B cell (primary cell): ENCODE data around the gene RBM34. TPM values are rescaled to one million over a fixed set of nuclear protein-coding genes. Genes with fewer than 3 reads are reported as not detected.
"Not testable (repeated sequence)": the region's sequence is repeated elsewhere in the genome, so short reads cannot be mapped to it uniquely, and the experiment has no call there.

Experiments
- ATAC-seq: fragments of 200-7000 bp; cut with Tn5 transposase; one replicate; pipeline ENCODE4 v1.10.0; 2021; ENCODE audit warnings: low read depth, mild to moderate bottlenecking, moderate number of reproducible peaks, moderate library complexity
- CTCF ChIA-PET: fragments of 350-600 bp; sonication (Branson Sonifier 250); formaldehyde crosslinking; loops from one replicate; lab custom pipeline; 2021; ENCODE audit warnings: antibody characterized with exemption, inconsistent platforms; lab: Charles Lee
- POLR2A ChIA-PET: fragments of 350-600 bp; sonication (Branson Sonifier 250); formaldehyde crosslinking; loops from one replicate; lab custom pipeline; 2021; ENCODE audit warnings: antibody characterized with exemption; lab: Charles Lee
- DNase-seq: peaks from one replicate; pipeline ENCODE4 v3.0.0; 2013
- H2AFZ ChIP-seq: 2 replicates; pipeline ENCODE4 v1.6.1; 2012; ENCODE audit warnings: mild to moderate bottlenecking, low read depth, low read length; ENCODE audit not compliant: insufficient read depth, poor library complexity, severe bottlenecking
- H3K27ac ChIP-seq, 2 donors: 1 replicate in 1 of 2; 2 replicates in 1 of 2; pipeline ENCODE4 v1.5.1; 2012 to 2013; ENCODE audit warnings: low read length in 2 of 2, mild to moderate bottlenecking in 2 of 2, moderate library complexity in 1 of 2
- H3K27me3 ChIP-seq, 4 experiments: fragments of 200-600 bp in 1 of 4; sonication (generic) in 1 of 4; replicated peaks in 1 of 4; 1 replicate in 2 of 4; 2 replicates in 2 of 4; pipeline versions ENCODE4 v1.6.1 to v1.7.0; 2013 to 2016; ENCODE audit warnings: low read length in 3 of 4, mild to moderate bottlenecking in 2 of 4, mixed read lengths in 1 of 4, moderate library complexity in 1 of 4; ENCODE audit not compliant: insufficient read depth in 4 of 4, control insufficient read depth in 3 of 4; ENCODE audit errors: control extremely low read depth in 1 of 4
- H3K36me3 ChIP-seq, 2 experiments: replicated peaks in 1 of 2; 1 replicate in 1 of 2; 2 replicates in 1 of 2; pipeline versions ENCODE4 v1.6.1 to v1.7.1; 2013; ENCODE audit warnings: low read length in 1 of 2; ENCODE audit not compliant: insufficient read depth in 2 of 2, control insufficient read depth in 1 of 2; ENCODE audit errors: control extremely low read depth in 1 of 2, extremely low read depth in 1 of 2
- H3K4me1 ChIP-seq, 2 donors: fragments of 200-600 bp in 1 of 2; sonication (generic) in 1 of 2; 1 replicate in 1 of 2; 2 replicates in 1 of 2; pipeline versions ENCODE4 v1.5.1 to v1.6.1; 2013 to 2017; ENCODE audit warnings: low read length in 2 of 2; ENCODE audit not compliant: control insufficient read depth in 2 of 2, insufficient read depth in 2 of 2
- H3K4me2 ChIP-seq: replicated peaks from 2 replicates; pipeline ENCODE3; 2012; ENCODE audit warnings: mild to moderate bottlenecking, low read depth, low read length; ENCODE audit not compliant: poor library complexity, severe bottlenecking
- H3K4me3 ChIP-seq, 5 experiments: fragments of 200-600 bp in 1 of 5; sonication (generic) in 1 of 5; 1 replicate in 3 of 5; 2 replicates in 2 of 5; pipeline versions ENCODE4 v1.5.1 to v1.7.0; 2011 to 2016; ENCODE audit warnings: low read length in 4 of 5, mild to moderate bottlenecking in 4 of 5, low read depth in 2 of 5, control low read depth in 1 of 5, moderate library complexity in 1 of 5; ENCODE audit not compliant: insufficient read depth in 1 of 5; ENCODE audit errors: control extremely low read depth in 1 of 5, extremely low read depth in 1 of 5
- H3K79me2 ChIP-seq: fragments of 200-600 bp; sonication (generic); one replicate; pipeline ENCODE4 v1.6.0; 2016; ENCODE audit warnings: low read length; ENCODE audit not compliant: control insufficient read depth, insufficient read depth
- H3K9ac ChIP-seq: fragments of 200-600 bp; sonication (generic); 2 replicates; pipeline ENCODE4 v1.6.1; 2017; ENCODE audit warnings: mild to moderate bottlenecking, low read length, moderate library complexity
- H3K9me3 ChIP-seq, 3 donors: one replicate each; pipeline versions ENCODE4 v1.6.1 to v1.7.1; 2013; ENCODE audit warnings: low read length in 2 of 3; ENCODE audit not compliant: control insufficient read depth in 2 of 3, insufficient read depth in 1 of 3; ENCODE audit errors: control extremely low read depth in 1 of 3
- H4K20me1 ChIP-seq: 2 replicates; pipeline ENCODE4 v1.6.0; 2012; ENCODE audit warnings: mild to moderate bottlenecking, low read length; ENCODE audit not compliant: insufficient read depth, control insufficient read depth, poor library complexity, severe bottlenecking
- H3K27ac Mint-ChIP-seq: one replicate; pipeline ENCODE4 v1.8.0; 2021; ENCODE audit warnings: mixed read lengths
- H3K27me3 Mint-ChIP-seq: one replicate; pipeline ENCODE4 v1.8.0; 2021; ENCODE audit warnings: mixed read lengths
- H3K4me1 Mint-ChIP-seq: one replicate; pipeline ENCODE4 v1.8.0; 2021; ENCODE audit warnings: mixed read lengths
- H3K4me3 Mint-ChIP-seq: one replicate; pipeline ENCODE4 v1.8.0; 2021; ENCODE audit warnings: mixed read lengths
- H3K9me3 Mint-ChIP-seq: one replicate; pipeline ENCODE4 v1.8.0; 2022; ENCODE audit warnings: mixed read lengths; ENCODE audit not compliant: insufficient read depth
- EZH2 ChIP-seq: IDR thresholded peaks from 2 replicates; pipeline ENCODE4 v1.6.1; 2012; ENCODE audit warnings: borderline replicate concordance, low read depth, mild to moderate bottlenecking, moderate library complexity, low read length; ENCODE audit not compliant: insufficient read depth, poor library complexity, severe bottlenecking
- WGBS: methylation state at CpG from one replicate; pipeline ENCODE4 v1.1.5; 2013; ENCODE audit warnings: missing lambda C conversion rate; ENCODE audit not compliant: insufficient coverage; 5-methylcytosine and 5-hydroxymethylcytosine counted together
- intact Hi-C: fragments of 100-400 bp; cut with micrococcal nuclease; formaldehyde crosslinking; loops from one replicate; pipeline ENCODE4 v1.10.0; 2022
- polyA plus RNA-seq: library from polyadenylated mRNA; depleted of rRNA; stranded (reverse); fragments of >200 nt; gene quantifications from 2 replicates; pipeline ENCODE4 v1.2.3, GENCODE V29; 2012
- total RNA-seq, 2 donors: library from RNA; stranded (reverse); fragments of 120-200 nt in 1 of 2; gene quantifications; 1 replicate in 1 of 2; 2 replicates in 1 of 2; pipeline versions ENCODE4 v1.2.3 to v1.2.4, GENCODE V29; 2013 to 2022
- TF ChIP-seq, protein P1 (sequence below): fragments of 200-600 bp; IDR thresholded peaks from one replicate; pipeline ENCODE4 v1.8.0; 2022; ENCODE audit warnings: antibody characterized with exemption, mild to moderate bottlenecking

RBM34 gene
- total and polyA plus RNA-seq, 2 donors (not counting 1 experiment from before 2014, with no cell fraction given), result 24.4 to 131 TPM

DNA sequence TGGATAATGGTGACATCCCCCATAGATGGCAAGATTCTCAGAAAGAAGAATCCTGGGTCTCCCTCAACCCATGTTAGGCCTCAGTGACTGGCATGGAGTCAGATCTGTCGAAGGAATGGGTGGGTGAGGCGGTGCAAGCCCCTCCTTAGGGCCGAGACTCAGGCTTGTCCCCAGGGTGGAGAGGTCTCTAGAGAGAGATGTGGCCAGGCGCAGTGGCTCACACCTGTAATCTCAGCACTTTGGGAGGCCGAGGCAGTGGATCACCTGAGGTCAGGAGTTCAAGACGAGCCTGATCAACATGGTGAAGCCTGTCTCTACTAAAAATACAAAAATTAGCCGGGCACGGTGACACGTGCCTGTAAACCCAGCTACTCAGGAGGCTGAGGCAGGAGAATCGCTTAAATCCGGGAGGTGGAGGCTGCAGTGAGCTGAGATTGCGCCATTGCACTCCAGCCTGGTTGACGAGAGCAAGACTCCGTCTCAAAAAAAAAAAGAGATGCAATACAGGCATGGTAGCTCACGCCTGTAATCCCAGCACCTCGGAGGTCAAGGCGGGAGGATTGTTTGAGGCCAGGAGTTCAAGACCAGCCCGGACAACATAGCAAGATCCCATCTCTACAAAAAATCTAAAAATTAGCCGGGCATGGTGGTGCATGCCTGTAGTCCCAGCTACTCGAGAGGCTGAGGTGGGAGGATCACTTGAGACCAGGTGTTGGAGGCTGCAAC, 69.6 kb downstream of the RBM34 start:
- H3K9me3 Mint-ChIP-seq, H3K4me3 Mint-ChIP-seq, H3K27ac Mint-ChIP-seq, H3K9me3 ChIP-seq, H3K4me3 ChIP-seq, H3K27me3 ChIP-seq, H3K9ac ChIP-seq, intact Hi-C loops, H3K4me1 Mint-ChIP-seq, H2AFZ ChIP-seq, DNase-seq, H3K27me3 Mint-ChIP-seq, H3K4me1 ChIP-seq, H3K36me3 ChIP-seq, H4K20me1 ChIP-seq, ATAC-seq, H3K27ac ChIP-seq, H3K79me2 ChIP-seq, H3K4me2 ChIP-seq: not testable (repeated sequence)
- 94% methylated on average over 12 of the region's 20 CpGs for WGBS
- POLR2A ChIA-PET, result interaction anchor here (0.6 kb wide), 1 partner anchor 587 kb away, joined by 3 read pairs; no protein-coding TSS in a partner anchor
- CTCF ChIA-PET, result interaction anchor here (0.9 to 3.5 kb wide), 8 partner anchors 8 to 604 kb away, joined by 3 to 19 read pairs (median 4); no protein-coding TSS in a partner anchor

DNA sequence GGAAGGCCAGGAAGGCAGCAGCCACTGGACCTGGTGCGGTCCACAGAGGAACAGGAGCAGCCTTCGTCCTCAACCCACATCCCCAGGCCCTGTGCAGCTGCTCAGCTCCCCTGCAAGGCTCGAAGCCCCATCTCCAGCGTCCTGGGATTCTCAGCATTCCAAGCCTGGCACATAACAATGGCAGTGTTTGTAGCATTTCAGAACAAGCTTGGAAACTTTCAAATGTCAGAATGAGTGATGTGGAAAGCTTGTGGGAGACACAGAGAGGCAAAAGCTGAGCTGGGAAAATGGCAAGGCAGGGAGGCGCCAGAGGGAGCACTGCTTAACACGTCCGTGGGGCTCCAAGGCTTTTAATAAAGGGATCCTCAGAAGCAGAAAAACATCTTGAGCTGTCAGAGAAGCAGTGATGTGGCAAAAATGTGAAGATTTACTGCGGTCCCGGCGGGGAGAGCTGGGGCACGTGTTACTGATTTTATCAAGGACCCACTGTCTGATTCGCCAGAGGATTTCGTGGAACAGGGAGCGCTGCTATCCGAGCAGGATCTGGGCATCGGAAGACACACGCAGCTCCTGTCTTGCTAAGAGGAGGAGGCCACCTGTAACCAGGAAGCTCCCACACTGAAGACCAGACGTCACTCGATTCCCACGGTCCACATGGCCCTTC, 70.5 kb downstream of the RBM34 start:
- Histone ChIP-seq H3K79me2 (no peaks in the 10 kb centered on the region), H3K9me3 (no peaks in the 10 kb centered on the region), H3K36me3 (no peaks in the 10 kb centered on the region), H3K4me3 (no peak overlapping the region), H2AFZ (no peak overlapping the region), H3K9ac (no peak overlapping the region), H3K27ac (no peak overlapping the region), H4K20me1 (no peaks in the 10 kb centered on the region), H3K4me2 (no peak overlapping the region), H3K27me3 (no peaks in the 10 kb centered on the region), H3K4me1 (peaks cover 0 to 7% of the 10 kb centered on the region in 2 donors)
- Mint-ChIP-seq H3K27ac (no peak overlapping the region), H3K27me3 (peaks cover 5% of the 10 kb centered on the region), H3K9me3 (no peaks in the 10 kb centered on the region), H3K4me1 (peaks cover 5% of the 10 kb centered on the region), H3K4me3 (no peak overlapping the region)
- no peak for DNase-seq
- WGBS, result 43% methylated on average over 18 of the region's 20 CpGs
- POLR2A ChIA-PET, result interaction anchor here (0.6 kb wide), 1 partner anchor 479 kb away, joined by 5 read pairs; no protein-coding TSS in a partner anchor
- intact Hi-C loops, result no loop called here
- ATAC-seq, result no peak
- CTCF ChIA-PET, result interaction anchor here (0.7 to 1.7 kb wide), 5 partner anchors 11 to 590 kb away, joined by 3 to 11 read pairs (median 4); no protein-coding TSS in a partner anchor
- TF ChIP-seq EZH2, result no peak
- TF ChIP-seq, protein P1, sequence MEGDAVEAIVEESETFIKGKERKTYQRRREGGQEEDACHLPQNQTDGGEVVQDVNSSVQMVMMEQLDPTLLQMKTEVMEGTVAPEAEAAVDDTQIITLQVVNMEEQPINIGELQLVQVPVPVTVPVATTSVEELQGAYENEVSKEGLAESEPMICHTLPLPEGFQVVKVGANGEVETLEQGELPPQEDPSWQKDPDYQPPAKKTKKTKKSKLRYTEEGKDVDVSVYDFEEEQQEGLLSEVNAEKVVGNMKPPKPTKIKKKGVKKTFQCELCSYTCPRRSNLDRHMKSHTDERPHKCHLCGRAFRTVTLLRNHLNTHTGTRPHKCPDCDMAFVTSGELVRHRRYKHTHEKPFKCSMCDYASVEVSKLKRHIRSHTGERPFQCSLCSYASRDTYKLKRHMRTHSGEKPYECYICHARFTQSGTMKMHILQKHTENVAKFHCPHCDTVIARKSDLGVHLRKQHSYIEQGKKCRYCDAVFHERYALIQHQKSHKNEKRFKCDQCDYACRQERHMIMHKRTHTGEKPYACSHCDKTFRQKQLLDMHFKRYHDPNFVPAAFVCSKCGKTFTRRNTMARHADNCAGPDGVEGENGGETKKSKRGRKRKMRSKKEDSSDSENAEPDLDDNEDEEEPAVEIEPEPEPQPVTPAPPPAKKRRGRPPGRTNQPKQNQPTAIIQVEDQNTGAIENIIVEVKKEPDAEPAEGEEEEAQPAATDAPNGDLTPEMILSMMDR, result no peak
